Mesendoderm (in vitro differentiated cells): ENCODE results near the gene MYO1A.

Source experiments
- DNase-seq: peaks from one replicate; pipeline ENCODE4 v3.0.0; 2013
- H2AK5ac ChIP-seq: 2 replicates; pipeline ENCODE4 v1.6.1; 2013; ENCODE audit warnings: low read length, inconsistent platforms
- H2BK120ac ChIP-seq: 2 replicates; pipeline ENCODE4 v1.6.1; 2013; ENCODE audit warnings: low read depth, mild to moderate bottlenecking, low read length, moderate library complexity, mixed read lengths
- H2BK15ac ChIP-seq: replicated peaks from 2 replicates; pipeline ENCODE4 v1.6.1; 2013; ENCODE audit warnings: low read depth, mild to moderate bottlenecking, moderate library complexity
- H2BK5ac ChIP-seq: 2 replicates; pipeline ENCODE4 v1.6.1; 2013; ENCODE audit warnings: low read length, inconsistent platforms
- H3K18ac ChIP-seq: 2 replicates; pipeline ENCODE4 v1.6.1; 2013; ENCODE audit warnings: mild to moderate bottlenecking, low read length, mixed read lengths
- H3K23ac ChIP-seq: one replicate; pipeline ENCODE4 v1.6.1; 2013; ENCODE audit warnings: low read length
- H3K27ac ChIP-seq: 2 replicates; pipeline ENCODE4 v1.5.1; 2013; ENCODE audit warnings: low read depth, mild to moderate bottlenecking, inconsistent platforms, low read length, moderate library complexity
- H3K27me3 ChIP-seq: 2 replicates; pipeline ENCODE4 v1.6.1; 2013; ENCODE audit warnings: low read length, control low read depth, mild to moderate bottlenecking, inconsistent platforms; ENCODE audit not compliant: insufficient read depth, poor library complexity
- H3K36me3 ChIP-seq: 2 replicates; pipeline ENCODE4 v1.6.1; 2013; ENCODE audit warnings: low read length, inconsistent platforms; ENCODE audit not compliant: control insufficient read depth, insufficient read depth
- H3K4ac ChIP-seq: one replicate; pipeline ENCODE4 v1.6.1; 2013; ENCODE audit warnings: low read depth, mild to moderate bottlenecking, low read length, moderate library complexity
- H3K4me1 ChIP-seq: 2 replicates; pipeline ENCODE4 v1.6.1; 2013; ENCODE audit warnings: low read depth, low read length, inconsistent platforms; ENCODE audit not compliant: control insufficient read depth
- H3K4me2 ChIP-seq: 2 replicates; pipeline ENCODE4 v1.6.1; 2013; ENCODE audit warnings: low read length
- H3K4me3 ChIP-seq: 2 replicates; pipeline ENCODE4 v1.5.1; 2013; ENCODE audit warnings: mild to moderate bottlenecking, low read length
- H3K56ac ChIP-seq: one replicate; pipeline ENCODE4 v1.6.1; 2013; ENCODE audit warnings: low read length
- H3K79me1 ChIP-seq: 2 replicates; pipeline ENCODE4 v1.6.1; 2013; ENCODE audit warnings: low read length, inconsistent platforms
- H3K79me2 ChIP-seq: 2 replicates; pipeline ENCODE4 v1.6.1; 2013; ENCODE audit warnings: mild to moderate bottlenecking, low read length; ENCODE audit not compliant: control insufficient read depth, insufficient read depth
- H3K9ac ChIP-seq: 2 replicates; pipeline ENCODE4 v1.6.1; 2013; ENCODE audit warnings: low read length, inconsistent platforms
- H4K5ac ChIP-seq: one replicate; pipeline ENCODE4 v1.6.1; 2013; ENCODE audit warnings: low read length
- H4K8ac ChIP-seq: one replicate; pipeline ENCODE4 v1.6.1; 2013; ENCODE audit warnings: low read depth, mild to moderate bottlenecking, control low read depth, low read length, moderate library complexity
- WGBS: extraction: QIAGEN DNeasy Blood & Tissue Kit; methylation state at CpG from one replicate; pipeline ENCODE4 v1.1.7; 2013; ENCODE audit warnings: low lambda C conversion rate, missing lambda C conversion rate; ENCODE audit not compliant: insufficient coverage; ENCODE audit errors: extremely low coverage; 5-methylcytosine and 5-hydroxymethylcytosine counted together

Gene MYO1A

GRCh38 chr12:56995930-56996496 lies 53.9 kb downstream of the MYO1A start:
- Histone ChIP-seq H3K9ac (no peak overlapping the region), H4K8ac (no peak overlapping the region), H3K79me2 (peaks cover 9% of the 10 kb centered on the region), H3K4me1 (no peaks in the 10 kb centered on the region), H2AK5ac (no peak overlapping the region), H3K4ac (no peak overlapping the region), H2BK15ac (no peak overlapping the region), H3K27ac (no peak overlapping the region), H3K27me3 (no peaks in the 10 kb centered on the region), H3K79me1 (peaks cover 13% of the 10 kb centered on the region), H2BK120ac (no peak overlapping the region), H3K18ac (no peak overlapping the region), H2BK5ac (no peak overlapping the region), H3K4me2 (no peak overlapping the region), H3K36me3 (no peaks in the 10 kb centered on the region), H4K5ac (no peak overlapping the region), H3K4me3 (no peak overlapping the region), H3K23ac (no peak overlapping the region), H3K56ac (no peak overlapping the region)
- WGBS: no CpG with 5 or more reads among the region's 11 CpGs
- DNase-seq: no peak

- Histone ChIP-seq H3K4me2 (no peak overlapping the region), H3K4ac (no peak overlapping the region), H4K5ac (no peak overlapping the region), H2BK120ac (no peak overlapping the region), H3K23ac (no peak overlapping the region), H3K36me3 (no peaks in the 10 kb centered on the region), H3K27me3 (no peaks in the 10 kb centered on the region), H4K8ac (no peak overlapping the region), H3K79me2 (peaks cover 3% of the 10 kb centered on the region), H2AK5ac (no peak overlapping the region), H3K4me3 (no peak overlapping the region), H3K9ac (no peak overlapping the region), H3K4me1 (no peaks in the 10 kb centered on the region), H2BK15ac (no peak overlapping the region), H3K56ac (no peak overlapping the region), H2BK5ac (no peak overlapping the region), H3K18ac (no peak overlapping the region), H3K27ac (no peak overlapping the region), H3K79me1 (peaks cover 6% of the 10 kb centered on the region)
- WGBS: no CpG with 5 or more reads among the region's 26 CpGs
- no peak for DNase-seq
Measured at GRCh38 chr12:56995201-56995929, 54.6 kb downstream of the MYO1A start.

DNA sequence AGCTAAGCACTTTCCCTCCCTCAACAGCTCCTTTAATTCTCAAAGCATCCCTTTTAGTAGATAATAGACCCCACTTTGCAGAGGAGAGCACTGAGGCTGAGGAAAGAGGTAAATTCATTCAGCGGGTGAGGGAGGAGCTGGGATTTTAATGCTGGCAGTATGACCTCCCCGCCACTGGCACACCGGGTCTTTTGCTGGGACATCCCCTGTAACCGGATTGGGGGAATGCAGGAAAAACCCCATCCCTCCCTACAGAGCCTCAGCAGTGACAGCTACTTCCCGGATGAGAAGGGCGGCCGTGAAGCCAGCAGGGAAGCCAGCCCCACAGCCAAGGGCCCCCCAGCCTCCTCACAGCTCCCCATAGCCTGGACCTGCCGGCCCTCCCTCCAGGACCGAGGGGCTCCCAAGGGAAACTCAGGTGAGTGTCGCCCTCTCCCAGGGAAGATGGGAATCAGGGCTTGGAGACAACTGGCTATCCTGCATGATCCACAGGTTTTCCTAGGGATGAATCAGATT lies 55.6 kb downstream of the MYO1A start:
- Histone ChIP-seq H3K4me1 (no peaks in the 10 kb centered on the region), H3K4ac (no peak overlapping the region), H3K23ac (no peak overlapping the region), H3K9ac (no peak overlapping the region), H3K4me3 (no peak overlapping the region), H3K79me2 (no peaks in the 10 kb centered on the region), H2BK120ac (no peak overlapping the region), H2AK5ac (no peak overlapping the region), H3K27me3 (no peaks in the 10 kb centered on the region), H3K79me1 (no peaks in the 10 kb centered on the region), H3K36me3 (no peaks in the 10 kb centered on the region), H3K56ac (no peak overlapping the region), H2BK15ac (no peak overlapping the region), H4K5ac (no peak overlapping the region), H2BK5ac (no peak overlapping the region), H4K8ac (no peak overlapping the region), H3K4me2 (no peak overlapping the region), H3K18ac (no peak overlapping the region), H3K27ac (no peak overlapping the region)
- DNase-seq: no peak
- WGBS: no CpG with 5 or more reads among the region's 10 CpGs

DNA sequence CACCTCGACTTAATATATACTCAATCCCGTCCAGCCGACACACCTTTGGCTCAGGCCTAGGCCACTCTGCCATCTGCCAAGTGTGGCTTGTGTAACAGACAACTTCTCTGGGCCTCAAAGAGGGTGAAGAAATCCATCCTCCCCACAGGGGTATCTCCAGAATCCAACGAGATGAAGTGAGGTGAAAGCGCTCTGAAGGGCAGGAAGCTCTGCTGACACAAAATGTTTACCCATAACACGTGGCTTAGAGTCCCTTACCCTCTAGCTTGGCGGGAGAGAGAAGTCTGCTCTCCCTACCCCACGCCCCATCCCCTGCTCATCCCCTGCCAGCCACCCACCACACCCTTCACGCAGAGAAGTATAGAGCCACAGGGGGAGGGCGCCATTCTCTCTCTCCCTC lies 56.6 kb downstream of the MYO1A start:
- Histone ChIP-seq H3K79me1 (no peaks in the 10 kb centered on the region), H3K23ac (no peak overlapping the region), H3K4me3 (no peak overlapping the region), H3K4ac (no peak overlapping the region), H3K18ac (no peak overlapping the region), H2AK5ac (no peak overlapping the region), H3K27ac (no peak overlapping the region), H3K4me1 (peaks cover 7% of the 10 kb centered on the region), H3K27me3 (no peaks in the 10 kb centered on the region), H3K9ac (no peak overlapping the region), H3K36me3 (no peaks in the 10 kb centered on the region), H3K56ac (no peak overlapping the region), H4K8ac (no peak overlapping the region), H2BK120ac (no peak overlapping the region), H2BK5ac (no peak overlapping the region), H3K4me2 (no peak overlapping the region), H2BK15ac (no peak overlapping the region), H3K79me2 (no peaks in the 10 kb centered on the region), H4K5ac (no peak overlapping the region)
- no peak for DNase-seq
- WGBS: no CpG with 5 or more reads among the region's 10 CpGs

DNA sequence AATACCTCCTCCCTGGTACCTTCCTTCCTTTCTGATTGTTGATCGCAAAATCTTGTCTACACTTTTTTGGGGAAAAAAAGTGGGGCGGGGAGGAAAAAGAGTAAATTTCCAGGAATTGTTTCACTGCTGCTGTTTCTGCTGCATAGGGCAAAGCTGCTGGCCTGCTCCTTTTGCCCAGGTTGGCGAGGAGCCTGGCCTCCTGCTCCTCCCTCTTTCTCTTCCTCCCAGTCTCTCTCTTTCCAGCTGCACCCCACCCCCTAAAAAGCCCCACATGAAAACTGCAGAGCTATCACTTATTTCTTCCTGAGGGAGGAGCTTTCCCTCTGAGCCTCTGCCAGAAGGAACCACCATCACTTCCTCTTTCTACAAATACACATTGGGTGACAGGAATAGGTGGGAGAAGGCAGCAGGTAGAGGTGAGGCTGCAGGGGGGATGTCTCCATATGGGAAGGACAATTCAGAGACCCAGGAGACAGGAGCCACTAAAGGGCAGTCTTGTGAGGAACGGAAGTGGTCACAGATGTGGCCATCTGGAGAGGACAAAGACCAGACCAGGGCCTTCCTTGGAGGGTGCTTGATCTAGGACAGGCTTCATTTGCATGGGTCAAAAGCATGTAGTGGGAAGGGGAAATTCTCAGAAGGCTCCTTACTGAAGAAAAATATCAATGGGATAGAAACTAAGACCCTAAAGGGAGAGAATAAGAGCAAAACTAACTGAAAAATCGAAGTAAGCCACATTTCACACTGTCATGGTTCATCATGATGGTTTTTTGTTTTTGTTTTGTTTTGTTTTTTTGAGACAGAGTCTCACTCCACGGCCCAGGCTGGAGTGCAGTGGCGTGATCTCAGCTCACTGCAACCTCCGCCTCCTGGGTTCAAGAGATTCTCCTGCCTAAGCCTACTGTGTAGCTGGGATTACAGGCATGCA lies 58.3 kb downstream of the MYO1A start:
- no peak overlapping the region for H2BK5ac ChIP-seq
- WGBS: no CpG with 5 or more reads among the region's 8 CpGs
- H2BK120ac ChIP-seq: no peak overlapping the region
- no peak overlapping the region for H2AK5ac ChIP-seq
- no peaks in the 10 kb centered on the region for H3K36me3 ChIP-seq
- no peak overlapping the region for H3K4me2 ChIP-seq
- no peaks in the 10 kb centered on the region for H3K79me2 ChIP-seq
- H3K56ac ChIP-seq: no peak overlapping the region
- no peak overlapping the region for H3K18ac ChIP-seq
- H3K79me1 ChIP-seq: no peaks in the 10 kb centered on the region
- no peak for DNase-seq
- H3K4me3 ChIP-seq: no peak overlapping the region
- no peaks in the 10 kb centered on the region for H3K27me3 ChIP-seq
- H3K4me1 ChIP-seq: peaks cover 15% of the 10 kb centered on the region
- H3K9ac ChIP-seq: no peak overlapping the region
- no peak overlapping the region for H3K4ac ChIP-seq
- H3K23ac ChIP-seq: no peak overlapping the region
- no peak overlapping the region for H2BK15ac ChIP-seq
- no peak overlapping the region for H3K27ac ChIP-seq
- H4K5ac ChIP-seq: no peak overlapping the region
- no peak overlapping the region for H4K8ac ChIP-seq
